GM18867 (cell line): Measurements from ENCODE around the gene COX4I1.

ENCODE experiments used
- ATAC-seq: cut with Tn5 transposase; IDR thresholded peaks from one replicate; pipeline ENCODE4 v1.9.1; 2021; ENCODE audit warnings: mild to moderate bottlenecking, moderate library complexity; ENCODE audit not compliant: unreplicated experiment

The COX4I1 gene

GRCh38 chr16:85799497-85800320 lies at the start of gene COX4I1, which contains the start of gene EMC8:
COX4I1 (plus strand) TSS chr16:85799695; CDS start chr16:85801206, 1,511 bp downstream.
EMC8 (minus strand) TSS chr16:85799544; CDS start chr16:85799295, 249 bp downstream.
- peak; percentile 85 for ATAC-seq

GRCh38 chr16:85749771-85750145 lies 49.7 kb upstream of the COX4I1 start:
- ATAC-seq = no peak

GRCh38 chr16:85750146-85750826 lies 49.2 kb upstream of the COX4I1 start:
- ATAC-seq = no peak

- peak; percentile 45 for ATAC-seq
Measured at GRCh38 chr16:85750827-85751697, 48.4 kb upstream of the COX4I1 start, which contains the start of gene C16orf74. C16orf74 (minus strand) TSS chr16:85751096; CDS start chr16:85735217, 15,879 bp downstream.

GRCh38 chr16:85751698-85752501 lies 47.6 kb upstream of the COX4I1 start:
- ATAC-seq = no peak

GRCh38 chr16:85752511-85753420 lies 46.7 kb upstream of the COX4I1 start:
- ATAC-seq = no peak

- no peak for ATAC-seq
Measured at GRCh38 chr16:85753559-85753958, 45.9 kb upstream of the COX4I1 start.

GRCh38 chr16:85753976-85754375 lies 45.5 kb upstream of the COX4I1 start:
- ATAC-seq = no peak

GRCh38 chr16:85754413-85754812 lies 45.1 kb upstream of the COX4I1 start:
- ATAC-seq = no peak

- peak; percentile 44 for ATAC-seq
Measured at GRCh38 chr16:85755929-85756768, 43.3 kb upstream of the COX4I1 start.

- ATAC-seq = peak; percentile 29
Measured at GRCh38 chr16:85757341-85757822, 42.1 kb upstream of the COX4I1 start.

GRCh38 chr16:85759136-85759535 lies 40.4 kb upstream of the COX4I1 start:
- ATAC-seq = no peak

- ATAC-seq = no peak
Measured at GRCh38 chr16:85759631-85760419, 39.7 kb upstream of the COX4I1 start.

GRCh38 chr16:85761861-85762260 lies 37.6 kb upstream of the COX4I1 start:
- ATAC-seq = no peak

- ATAC-seq = no peak
Measured at GRCh38 chr16:85762970-85763369, 36.5 kb upstream of the COX4I1 start.

- ATAC-seq = no peak
Measured at GRCh38 chr16:85763616-85764015, 35.9 kb upstream of the COX4I1 start.

- ATAC-seq = no peak
Measured at GRCh38 chr16:85765211-85765610, 34.3 kb upstream of the COX4I1 start.
